Subcutaneous adipose tissue (tissue), 4 donors: ENCODE results near the gene ENOX1. TPM values are rescaled to one million over a fixed set of nuclear protein-coding genes. Genes with fewer than 3 reads are reported as not detected.

Experiments
- total RNA-seq, 4 donors: library from RNA; depleted of rRNA; stranded (reverse); fragments of >200 nt; gene quantifications; one replicate each; pipeline ENCODE4 v1.1.0, GENCODE V29; 2016
- TF ChIP-seq, protein P1 (sequence below): fragments of 450-650 bp; IDR thresholded peaks from one replicate; pipeline ENCODE4 v1.5.1; 2016; ENCODE audit warnings: low read depth, mild to moderate bottlenecking, control low read depth, antibody characterized with exemption, moderate library complexity

The ENOX1 gene
- total RNA-seq, 4 donors from 2014 or later = 0.66 to 4.7 (median 2.1) TPM

DNA sequence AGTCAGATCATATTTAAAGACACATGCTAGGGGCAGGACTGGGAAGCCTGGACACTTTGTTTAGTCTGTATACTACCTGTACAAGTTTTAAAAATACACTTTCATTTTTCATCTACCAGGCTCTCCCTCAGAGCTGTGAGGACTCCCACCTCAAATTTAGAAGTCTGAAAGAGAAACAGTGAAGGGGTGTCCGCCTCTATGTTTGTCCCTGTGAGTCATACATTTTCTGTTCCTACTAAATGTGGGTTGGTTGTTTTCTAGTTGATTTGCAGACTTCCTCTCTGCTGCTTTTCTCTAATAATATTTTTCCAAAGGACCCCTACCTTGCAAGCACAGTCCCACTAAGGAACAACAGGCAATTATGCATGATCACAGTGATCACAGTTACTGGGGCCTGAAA is 110.5 kb downstream of the ENOX1 start:
- TF ChIP-seq, protein P1, sequence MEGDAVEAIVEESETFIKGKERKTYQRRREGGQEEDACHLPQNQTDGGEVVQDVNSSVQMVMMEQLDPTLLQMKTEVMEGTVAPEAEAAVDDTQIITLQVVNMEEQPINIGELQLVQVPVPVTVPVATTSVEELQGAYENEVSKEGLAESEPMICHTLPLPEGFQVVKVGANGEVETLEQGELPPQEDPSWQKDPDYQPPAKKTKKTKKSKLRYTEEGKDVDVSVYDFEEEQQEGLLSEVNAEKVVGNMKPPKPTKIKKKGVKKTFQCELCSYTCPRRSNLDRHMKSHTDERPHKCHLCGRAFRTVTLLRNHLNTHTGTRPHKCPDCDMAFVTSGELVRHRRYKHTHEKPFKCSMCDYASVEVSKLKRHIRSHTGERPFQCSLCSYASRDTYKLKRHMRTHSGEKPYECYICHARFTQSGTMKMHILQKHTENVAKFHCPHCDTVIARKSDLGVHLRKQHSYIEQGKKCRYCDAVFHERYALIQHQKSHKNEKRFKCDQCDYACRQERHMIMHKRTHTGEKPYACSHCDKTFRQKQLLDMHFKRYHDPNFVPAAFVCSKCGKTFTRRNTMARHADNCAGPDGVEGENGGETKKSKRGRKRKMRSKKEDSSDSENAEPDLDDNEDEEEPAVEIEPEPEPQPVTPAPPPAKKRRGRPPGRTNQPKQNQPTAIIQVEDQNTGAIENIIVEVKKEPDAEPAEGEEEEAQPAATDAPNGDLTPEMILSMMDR = no peak

DNA sequence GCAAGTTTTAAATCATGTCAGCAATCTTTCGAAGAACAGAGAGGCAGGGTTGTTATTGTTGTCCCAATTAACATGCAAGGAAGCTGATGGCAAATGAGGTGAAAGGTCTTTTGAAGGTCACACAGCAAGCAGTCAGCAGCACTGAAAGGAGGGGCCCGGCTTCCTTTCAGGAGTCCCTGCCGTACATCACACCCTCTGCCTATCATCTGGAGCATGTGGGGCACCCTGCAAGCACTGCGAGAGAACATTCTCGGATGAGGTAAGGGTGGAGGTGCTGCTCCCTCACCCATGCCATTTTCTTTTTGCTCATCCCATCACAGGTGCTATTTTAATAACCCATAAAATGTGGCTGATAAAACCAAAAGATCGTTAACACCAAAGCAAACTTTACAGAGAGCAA is 111.2 kb downstream of the ENOX1 start:
- TF ChIP-seq, protein P1 = no peak

DNA sequence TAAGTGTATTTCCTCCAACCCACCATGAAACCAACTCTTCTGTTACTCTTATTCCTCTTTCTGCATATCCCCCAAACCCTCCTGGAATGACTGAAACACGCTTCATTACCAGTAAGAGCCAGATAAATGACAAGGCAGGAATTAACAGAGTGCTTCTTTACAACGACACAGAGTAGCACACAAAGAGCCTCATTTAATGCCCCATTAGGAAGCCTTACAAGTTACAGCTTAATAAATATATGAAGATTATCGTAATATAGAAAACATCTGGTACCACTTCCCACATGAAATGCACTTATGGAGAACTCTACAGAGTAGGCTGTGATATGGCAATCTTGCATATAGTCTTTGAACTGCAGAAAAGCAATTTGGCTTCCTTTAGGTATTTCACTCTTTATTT is 116.8 kb downstream of the ENOX1 start:
- TF ChIP-seq, protein P1 = no peak

DNA sequence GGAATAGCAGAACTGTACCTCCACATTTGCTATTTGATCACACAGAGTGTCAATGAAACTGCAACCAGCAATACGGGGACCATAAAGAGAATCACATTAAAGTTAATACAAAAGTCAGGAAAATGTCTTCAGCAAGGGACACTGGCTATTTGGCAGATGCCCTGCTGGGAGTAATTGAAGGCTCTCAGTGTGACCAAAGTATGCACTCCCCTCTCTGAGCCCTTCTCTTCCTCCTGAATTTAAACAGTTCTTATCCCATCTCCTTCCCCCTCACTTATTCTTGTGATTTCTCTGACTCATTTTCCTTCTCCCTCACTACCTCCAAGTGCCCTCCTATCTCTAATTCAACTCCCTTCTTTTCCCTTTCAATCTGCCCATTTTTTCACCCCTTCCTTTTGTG is 117.7 kb downstream of the ENOX1 start:
- TF ChIP-seq, protein P1 = no peak

DNA sequence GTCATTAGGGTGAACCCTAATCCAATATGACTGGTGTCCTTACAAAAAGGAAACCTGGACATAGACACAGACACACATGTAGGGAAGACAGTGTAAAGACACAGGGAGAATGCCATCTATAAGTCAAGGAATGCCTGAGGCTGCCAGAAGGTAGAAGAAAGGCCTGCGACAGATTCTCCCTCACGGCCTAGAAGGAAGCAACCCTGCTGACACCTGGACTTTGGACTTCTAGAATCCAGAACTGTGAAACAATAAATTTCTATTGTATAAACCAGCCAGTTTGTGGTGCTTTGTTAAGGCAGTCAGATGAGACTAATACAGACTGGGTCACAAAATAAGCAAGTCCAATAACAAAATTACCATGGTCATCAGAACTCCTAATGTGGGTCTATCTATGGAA is 120.4 kb downstream of the ENOX1 start:
- TF ChIP-seq, protein P1 = no peak

DNA sequence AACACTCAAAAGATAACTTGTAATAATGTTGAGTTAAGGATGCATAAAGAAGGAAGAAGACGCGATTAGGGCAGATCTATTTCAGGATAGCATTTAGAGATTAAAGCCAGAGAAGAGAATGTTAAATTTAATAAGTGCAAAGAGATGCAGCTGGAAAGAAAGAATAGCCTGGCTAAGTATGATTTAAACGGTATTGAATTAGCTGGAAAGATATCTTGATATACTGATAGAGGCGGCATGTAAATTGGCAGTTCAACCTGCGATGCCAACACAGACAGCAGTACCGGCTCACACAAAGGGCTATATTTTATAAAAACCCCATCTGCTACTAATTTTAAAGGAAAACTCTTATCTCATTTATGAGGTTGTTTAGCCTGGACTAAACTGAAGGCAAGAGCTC is 121.4 kb downstream of the ENOX1 start:
- TF ChIP-seq, protein P1 = no peak

DNA sequence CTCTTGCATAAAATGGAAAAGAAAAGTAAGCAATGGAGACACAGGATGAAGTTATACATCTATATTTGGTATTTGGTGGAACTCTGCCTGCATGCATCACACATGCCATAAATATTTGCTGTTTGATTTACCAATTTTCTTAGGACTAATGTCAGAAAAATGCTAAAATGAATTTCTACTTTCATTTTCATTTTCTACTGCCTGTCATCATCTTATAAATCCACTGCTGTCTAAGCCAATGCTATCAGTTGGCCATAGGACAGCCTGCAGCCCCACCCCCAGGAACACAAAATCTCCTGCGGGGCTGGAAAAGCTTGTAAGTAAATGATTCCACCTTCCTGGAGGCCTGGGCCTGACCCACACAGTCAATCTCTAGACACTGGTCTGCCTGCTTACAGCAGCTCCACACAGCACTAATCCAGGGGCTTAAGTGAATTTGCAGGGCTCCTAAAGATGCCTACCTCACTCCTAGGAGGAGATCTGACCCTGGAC is 122.0 kb downstream of the ENOX1 start:
- TF ChIP-seq, protein P1 = no peak
